Lower leg skin (tissue), 3 donors: ENCODE data around the gene ART5.

Experiments
- POLR2A ChIP-seq, 2 donors: fragments of 450-650 bp; IDR thresholded peaks; one replicate each; pipeline ENCODE4 v1.6.1; 2016 to 2017; ENCODE audit warnings: antibody characterized with exemption in 2 of 2, mild to moderate bottlenecking in 1 of 2, moderate library complexity in 1 of 2
- TF ChIP-seq, protein P1 (sequence below), 3 donors: fragments of 450-650 bp; IDR thresholded peaks; one replicate each; pipeline ENCODE4 v1.5.1; 2016; ENCODE audit warnings: antibody characterized with exemption in 3 of 3, mild to moderate bottlenecking in 3 of 3, moderate library complexity in 2 of 3

DNA sequence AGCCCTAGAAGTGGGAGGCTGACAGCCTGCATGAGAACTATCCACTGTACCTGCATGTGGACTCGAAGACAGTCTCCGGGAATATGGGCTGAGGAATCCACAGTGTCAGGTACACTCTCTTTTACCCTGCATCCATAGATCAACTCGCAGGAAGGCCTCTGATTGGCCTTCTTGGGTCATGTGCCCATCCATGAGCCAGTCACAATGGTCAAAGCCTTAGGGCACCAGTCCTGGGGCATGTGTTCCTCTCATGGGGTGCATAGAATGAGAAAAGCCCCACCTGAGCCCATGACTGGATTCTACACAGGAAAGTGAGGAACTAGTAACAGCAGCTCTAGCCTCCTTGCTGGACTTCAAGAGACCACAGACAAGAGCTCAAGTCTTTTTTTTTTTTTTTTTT lies 13.8 kb upstream of the ART5 start:
- no peak for TF ChIP-seq POLR2A (IDR thresholded peaks at IDR 0.05)
- TF ChIP-seq, protein P1, sequence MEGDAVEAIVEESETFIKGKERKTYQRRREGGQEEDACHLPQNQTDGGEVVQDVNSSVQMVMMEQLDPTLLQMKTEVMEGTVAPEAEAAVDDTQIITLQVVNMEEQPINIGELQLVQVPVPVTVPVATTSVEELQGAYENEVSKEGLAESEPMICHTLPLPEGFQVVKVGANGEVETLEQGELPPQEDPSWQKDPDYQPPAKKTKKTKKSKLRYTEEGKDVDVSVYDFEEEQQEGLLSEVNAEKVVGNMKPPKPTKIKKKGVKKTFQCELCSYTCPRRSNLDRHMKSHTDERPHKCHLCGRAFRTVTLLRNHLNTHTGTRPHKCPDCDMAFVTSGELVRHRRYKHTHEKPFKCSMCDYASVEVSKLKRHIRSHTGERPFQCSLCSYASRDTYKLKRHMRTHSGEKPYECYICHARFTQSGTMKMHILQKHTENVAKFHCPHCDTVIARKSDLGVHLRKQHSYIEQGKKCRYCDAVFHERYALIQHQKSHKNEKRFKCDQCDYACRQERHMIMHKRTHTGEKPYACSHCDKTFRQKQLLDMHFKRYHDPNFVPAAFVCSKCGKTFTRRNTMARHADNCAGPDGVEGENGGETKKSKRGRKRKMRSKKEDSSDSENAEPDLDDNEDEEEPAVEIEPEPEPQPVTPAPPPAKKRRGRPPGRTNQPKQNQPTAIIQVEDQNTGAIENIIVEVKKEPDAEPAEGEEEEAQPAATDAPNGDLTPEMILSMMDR (IDR thresholded peaks at IDR 0.05) = no peak
